ENCODE measurements around the gene MYF5.

- TF ChIP-seq CTCF (IDR thresholded peaks at IDR 0.05) (no peak), POLR2A (IDR thresholded peaks at IDR 0.05) (no peak)
Observed at GRCh38 chr12:80710727-80711449, 5.8 kb upstream of the MYF5 start.
